ENCODE results near the gene DSCAML1. TPM values are rescaled to one million over a fixed set of nuclear protein-coding genes. Genes with fewer than 3 reads are reported as not detected.

DSCAML1 gene
- total RNA-seq, 1 donor from 2014 or later = 2.5 TPM

- peaks cover 12% of the 10 kb centered on the region for H3K27me3 Mint-ChIP-seq (ENCODE audit: low read depth)
- peak in 1 of 2 experiments; percentile 48 for DNase-seq (ENCODE audit: low spot score in 2 of 2, unreplicated experiment in 2 of 2)
- H3K27ac Mint-ChIP-seq = peak overlapping the region; percentile 65
- H3K9me3 Mint-ChIP-seq = no peaks in the 10 kb centered on the region
- TF ChIP-seq, protein P1, sequence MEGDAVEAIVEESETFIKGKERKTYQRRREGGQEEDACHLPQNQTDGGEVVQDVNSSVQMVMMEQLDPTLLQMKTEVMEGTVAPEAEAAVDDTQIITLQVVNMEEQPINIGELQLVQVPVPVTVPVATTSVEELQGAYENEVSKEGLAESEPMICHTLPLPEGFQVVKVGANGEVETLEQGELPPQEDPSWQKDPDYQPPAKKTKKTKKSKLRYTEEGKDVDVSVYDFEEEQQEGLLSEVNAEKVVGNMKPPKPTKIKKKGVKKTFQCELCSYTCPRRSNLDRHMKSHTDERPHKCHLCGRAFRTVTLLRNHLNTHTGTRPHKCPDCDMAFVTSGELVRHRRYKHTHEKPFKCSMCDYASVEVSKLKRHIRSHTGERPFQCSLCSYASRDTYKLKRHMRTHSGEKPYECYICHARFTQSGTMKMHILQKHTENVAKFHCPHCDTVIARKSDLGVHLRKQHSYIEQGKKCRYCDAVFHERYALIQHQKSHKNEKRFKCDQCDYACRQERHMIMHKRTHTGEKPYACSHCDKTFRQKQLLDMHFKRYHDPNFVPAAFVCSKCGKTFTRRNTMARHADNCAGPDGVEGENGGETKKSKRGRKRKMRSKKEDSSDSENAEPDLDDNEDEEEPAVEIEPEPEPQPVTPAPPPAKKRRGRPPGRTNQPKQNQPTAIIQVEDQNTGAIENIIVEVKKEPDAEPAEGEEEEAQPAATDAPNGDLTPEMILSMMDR (IDR thresholded peaks at IDR 0.05; ENCODE audit: unreplicated experiment) = no peak
- H3K4me3 Mint-ChIP-seq = peak overlapping the region; percentile 7
- H3K4me1 Mint-ChIP-seq = peaks cover 39% of the 10 kb centered on the region
- H3K36me3 Mint-ChIP-seq = no peaks in the 10 kb centered on the region
Measured at GRCh38 chr11:117717485-117718314, 79.3 kb downstream of the DSCAML1 start.

DNA sequence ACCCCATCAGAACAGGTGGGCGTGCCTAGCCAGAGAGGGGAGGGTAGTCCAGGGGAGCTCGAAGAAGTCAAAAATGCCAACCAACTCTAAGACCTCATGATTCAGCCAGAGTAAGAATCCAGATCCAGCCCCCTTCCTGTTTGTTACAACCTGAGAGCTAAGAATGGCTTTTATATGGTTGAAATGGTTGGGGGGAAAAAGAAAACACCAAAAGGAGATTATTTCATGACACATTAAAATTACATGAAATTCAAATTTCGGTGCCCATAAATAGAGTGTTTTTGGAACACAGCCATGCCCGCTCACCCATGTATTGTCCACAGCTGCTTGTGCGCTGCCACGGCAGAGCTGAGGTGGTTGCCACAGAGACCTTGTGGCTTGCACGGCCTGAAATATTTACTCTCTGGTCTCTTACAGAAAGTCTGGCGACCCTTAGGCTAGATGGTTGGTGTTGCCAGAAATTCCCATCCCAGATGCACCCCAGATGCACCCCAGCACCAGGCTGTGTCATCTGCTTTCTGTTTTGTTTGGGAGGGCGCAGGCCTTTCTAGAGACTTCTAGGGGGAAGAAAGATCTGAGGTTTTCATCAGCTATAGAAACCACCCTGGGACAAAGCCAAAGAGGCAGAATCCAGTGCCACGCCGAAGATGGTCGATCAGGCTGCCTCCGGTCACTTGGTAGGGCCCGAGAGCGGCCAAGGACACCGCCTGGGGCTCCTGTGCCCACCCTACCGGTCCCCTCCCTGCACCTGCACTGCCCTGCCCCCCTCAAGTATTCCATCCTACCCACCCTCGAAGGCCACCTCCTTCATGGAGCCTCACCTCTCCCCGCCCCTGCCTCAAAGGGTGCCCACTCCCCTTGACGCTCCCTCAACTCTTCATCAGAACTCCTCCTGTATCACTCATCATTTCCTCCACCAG is 80.2 kb downstream of the DSCAML1 start:
- DNase-seq (ENCODE audit: low spot score in 2 of 2, unreplicated experiment in 2 of 2) = no peak
- peaks cover 32% of the 10 kb centered on the region for H3K4me1 Mint-ChIP-seq
- H3K27ac Mint-ChIP-seq = no peak overlapping the region
- H3K36me3 Mint-ChIP-seq = no peaks in the 10 kb centered on the region
- no peaks in the 10 kb centered on the region for H3K9me3 Mint-ChIP-seq
- TF ChIP-seq, protein P1 (IDR thresholded peaks at IDR 0.05; ENCODE audit: unreplicated experiment) = no peak
- H3K4me3 Mint-ChIP-seq = no peak overlapping the region
- H3K27me3 Mint-ChIP-seq (ENCODE audit: low read depth) = peaks cover 13% of the 10 kb centered on the region

- DNase-seq (ENCODE audit: low spot score in 2 of 2, unreplicated experiment in 2 of 2) = no peak
- TF ChIP-seq, protein P1 (IDR thresholded peaks at IDR 0.05; ENCODE audit: unreplicated experiment) = no peak
- no peaks in the 10 kb centered on the region for H3K36me3 Mint-ChIP-seq
- peaks cover 31% of the 10 kb centered on the region for H3K4me1 Mint-ChIP-seq
- H3K9me3 Mint-ChIP-seq = no peaks in the 10 kb centered on the region
- H3K27me3 Mint-ChIP-seq (ENCODE audit: low read depth) = peaks cover 21% of the 10 kb centered on the region
- H3K4me3 Mint-ChIP-seq = no peak overlapping the region
- no peak overlapping the region for H3K27ac Mint-ChIP-seq
Measured at GRCh38 chr11:117715801-117716200, 81.2 kb downstream of the DSCAML1 start.

DNA sequence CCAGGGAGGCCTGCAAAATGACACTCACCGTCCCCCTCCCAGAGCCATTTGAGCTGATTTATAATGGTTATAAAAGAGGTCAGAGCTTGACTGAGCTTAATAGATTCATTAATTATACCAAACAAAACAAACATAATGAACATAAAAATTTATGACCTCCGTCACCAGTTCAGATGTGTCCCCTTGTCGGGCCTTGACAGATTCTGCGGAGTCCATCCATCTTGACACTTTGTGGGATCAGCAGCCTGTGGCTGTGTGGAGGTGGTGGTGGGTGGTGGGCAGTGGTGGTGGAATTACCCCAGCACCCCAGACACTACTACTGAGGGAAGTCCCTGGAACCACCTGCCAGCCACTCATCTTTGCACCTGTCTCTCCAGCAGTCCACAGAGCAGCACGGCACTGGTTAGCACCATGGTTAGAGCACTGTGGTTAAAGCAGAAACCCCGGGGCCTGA is 83.5 kb downstream of the DSCAML1 start:
- TF ChIP-seq, protein P1 (IDR thresholded peaks at IDR 0.05; ENCODE audit: unreplicated experiment) = no peak

GRCh38 chr11:117712530-117712929 is 84.5 kb downstream of the DSCAML1 start:
- Mint-ChIP-seq H3K4me1 (peaks cover 14% of the 10 kb centered on the region), H3K36me3 (no peaks in the 10 kb centered on the region), H3K27ac (no peak overlapping the region), H3K9me3 (no peaks in the 10 kb centered on the region), H3K4me3 (no peak overlapping the region), H3K27me3 (ENCODE audit: low read depth) (peaks cover 47% of the 10 kb centered on the region)
- TF ChIP-seq, protein P1 (IDR thresholded peaks at IDR 0.05; ENCODE audit: unreplicated experiment) = no peak
- no peak for DNase-seq (ENCODE audit: low spot score in 2 of 2, unreplicated experiment in 2 of 2)

More for the DNA sequence above, 83.5 kb downstream of the DSCAML1 start:
- Mint-ChIP-seq H3K27ac (no peak overlapping the region), H3K9me3 (no peaks in the 10 kb centered on the region), H3K4me1 (peaks cover 24% of the 10 kb centered on the region), H3K27me3 (ENCODE audit: low read depth) (peaks cover 37% of the 10 kb centered on the region), H3K36me3 (no peaks in the 10 kb centered on the region), H3K4me3 (no peak overlapping the region)
- no peak for DNase-seq (ENCODE audit: low spot score in 2 of 2, unreplicated experiment in 2 of 2)
